Aorta (tissue), 5 donors: ENCODE results near the gene UIMC1. TPM values are rescaled to one million over a fixed set of nuclear protein-coding genes. Genes with fewer than 3 reads are reported as not detected.

ENCODE experiments used
- ATAC-seq: fragments of 200-7000 bp; cut with Tn5 transposase; one replicate; pipeline ENCODE4 v1.9.1; 2022; ENCODE audit warnings: moderate library complexity; ENCODE audit not compliant: low FRiP score
- DNase-seq, 2 donors: peaks; one replicate each; pipeline ENCODE4 v3.0.0-alpha.2; 2020
- H3K27ac ChIP-seq, 2 donors: one replicate each; pipeline ENCODE4 v1.5.1; 2013; ENCODE audit warnings: low read length in 2 of 2, mild to moderate bottlenecking in 2 of 2, moderate library complexity in 2 of 2, control low read depth in 1 of 2, inconsistent platforms in 1 of 2, low read depth in 1 of 2
- H3K27me3 ChIP-seq, 2 donors: one replicate each; pipeline ENCODE4 v1.6.1; 2013; ENCODE audit warnings: control low read depth in 1 of 2, low read length in 1 of 2, mild to moderate bottlenecking in 1 of 2, moderate library complexity in 1 of 2; ENCODE audit not compliant: insufficient read depth in 2 of 2, control insufficient read depth in 1 of 2
- H3K36me3 ChIP-seq, 2 donors: one replicate each; pipeline ENCODE4 v1.6.1; 2013; ENCODE audit warnings: control low read depth in 1 of 2, low read length in 1 of 2, mild to moderate bottlenecking in 1 of 2; ENCODE audit not compliant: insufficient read depth in 2 of 2, control insufficient read depth in 1 of 2
- H3K4me1 ChIP-seq, 2 donors: one replicate each; pipeline ENCODE4 v1.6.1; 2013; ENCODE audit warnings: low read length in 2 of 2, control low read depth in 1 of 2, mild to moderate bottlenecking in 1 of 2, moderate library complexity in 1 of 2; ENCODE audit not compliant: insufficient read depth in 2 of 2, control insufficient read depth in 1 of 2
- H3K4me3 ChIP-seq, 2 donors: one replicate each; pipeline ENCODE4 v1.5.1; 2013; ENCODE audit warnings: low read length in 2 of 2, control low read depth in 1 of 2, mild to moderate bottlenecking in 1 of 2
- H3K9me3 ChIP-seq: one replicate; pipeline ENCODE4 v1.6.1; 2013; ENCODE audit warnings: mild to moderate bottlenecking, low read length; ENCODE audit not compliant: control insufficient read depth
- WGBS, 2 donors: extraction: QIAGEN DNeasy Blood & Tissue Kit; methylation state at CpG; one replicate each; pipeline ENCODE4 v1.1.7; 2013; 5-methylcytosine and 5-hydroxymethylcytosine counted together
- intact Hi-C, 2 donors: fragments of 100-400 bp; cut with DNase I; formaldehyde crosslinking; loops; one replicate each; pipeline versions ENCODE4 v1.14.2 to v1.15.0; 2022
- polyA plus RNA-seq, 2 donors: library from polyadenylated mRNA; stranded (reverse); fragments of 200-250 nt; gene quantifications; one replicate each; pipeline ENCODE4 v1.2.3, GENCODE V29; 2013
- total RNA-seq, 2 donors: library from RNA; stranded (reverse); fragmentation: NEBNext Ultra II Directional; extraction: Animal tissue kit (Norgen Biotek cat#: 25700); gene quantifications; one replicate each; pipeline ENCODE4 v1.2.1, GENCODE V29; 2021
- donor health status: healthy with polysubstance abuse.
- donor health status: Bipolar disorder and iron deficiency.
- donor health status: DM: no; HTN: no; CAD: no.
- donor health status: DM: no; HTN: no; CAD: no.
- donor health status: DM: yes; HTN: yes; CAD: no.

UIMC1 gene
- total and polyA plus RNA-seq, 4 donors = 26.3 to 54.8 (median 44.5) TPM

DNA sequence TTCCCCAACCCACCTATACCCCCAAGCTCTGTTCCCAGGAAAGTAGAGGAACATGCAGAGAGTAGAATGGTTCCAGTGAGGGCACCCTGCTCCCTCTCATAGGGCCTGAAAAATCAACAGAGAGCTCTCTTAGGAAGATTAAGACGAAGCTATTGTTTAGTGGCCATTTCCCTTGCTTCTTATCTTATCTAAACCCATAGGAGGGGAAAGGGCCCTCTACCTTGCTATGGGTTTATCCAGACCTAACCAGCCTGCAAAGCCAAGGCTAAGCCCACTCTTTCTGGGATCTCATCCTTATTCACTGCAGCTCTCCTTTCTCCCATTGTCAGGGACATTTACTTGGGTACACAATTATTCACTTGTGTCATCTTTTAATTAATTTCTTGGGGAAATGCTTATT, 68.1 kb downstream of the UIMC1 start:
- no peak overlapping the region for H3K27ac ChIP-seq
- DNase-seq (no peak), ATAC-seq (no peak)
- H3K4me3 ChIP-seq = no peak overlapping the region
- intact Hi-C loops = no loop called here
- no peaks in the 10 kb centered on the region for H3K9me3 ChIP-seq
- no peaks in the 10 kb centered on the region for H3K27me3 ChIP-seq
- 76 to 81% methylated on average over 1 of the region's 1 CpG for WGBS, 2 donors
- H3K4me1 ChIP-seq = no peaks in the 10 kb centered on the region
- peaks cover 0 to 4% of the 10 kb centered on the region in 2 donors for H3K36me3 ChIP-seq

- Histone ChIP-seq H3K27ac (no peak overlapping the region), H3K36me3 (peaks cover 0 to 5% of the 10 kb centered on the region in 2 donors), H3K4me3 (no peak overlapping the region), H3K4me1 (no peaks in the 10 kb centered on the region), H3K9me3 (no peaks in the 10 kb centered on the region), H3K27me3 (no peaks in the 10 kb centered on the region)
- 47 to 84% methylated on average over 1 of the region's 1 CpG for WGBS, 2 donors
- ATAC-seq (no peak), DNase-seq (no peak)
- intact Hi-C loops = no loop called here
Measured at GRCh38 chr5:176935017-176935416, 71.6 kb downstream of the UIMC1 start.

DNA sequence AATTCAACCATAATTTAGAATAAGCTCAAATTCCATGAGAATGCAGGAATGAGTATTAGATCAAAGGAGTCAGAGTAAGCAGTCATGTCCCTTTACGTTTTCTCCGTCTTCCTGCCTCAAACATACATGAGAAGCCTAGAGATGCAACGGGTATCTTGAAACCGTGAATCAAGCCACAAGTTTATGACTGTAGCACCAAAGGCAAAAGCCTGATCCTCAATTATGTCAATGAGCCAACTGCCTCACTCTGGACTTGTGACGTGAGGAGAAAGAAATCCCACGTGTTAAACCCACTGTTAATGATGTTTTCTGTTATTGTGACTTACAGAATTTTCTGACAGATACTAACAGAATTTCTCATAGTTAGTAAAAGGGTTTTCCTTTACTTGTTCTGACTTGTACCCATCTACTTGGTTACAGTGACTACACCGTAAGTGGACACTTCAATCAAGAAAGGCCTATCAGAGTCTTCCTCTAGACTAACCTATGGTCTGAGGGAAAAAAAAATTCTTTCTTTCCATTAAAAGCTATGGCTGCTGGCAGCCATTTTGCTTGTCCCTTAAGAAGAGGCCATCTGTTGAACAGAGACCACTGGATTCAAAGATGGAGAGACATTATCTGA, 72.2 kb downstream of the UIMC1 start:
- Histone ChIP-seq H3K27me3 (no peaks in the 10 kb centered on the region), H3K27ac (no peak overlapping the region), H3K36me3 (peaks cover 0 to 3% of the 10 kb centered on the region in 2 donors), H3K9me3 (no peaks in the 10 kb centered on the region), H3K4me1 (no peaks in the 10 kb centered on the region), H3K4me3 (no peak overlapping the region)
- DNase-seq (no peak), ATAC-seq (no peak)
- intact Hi-C loops = no loop called here
- 89 to 90% methylated on average over 7 of the region's 7 CpGs for WGBS, 2 donors

GRCh38 chr5:176929654-176930053, 76.9 kb downstream of the UIMC1 start:
- peaks cover 0 to 3% of the 10 kb centered on the region in 2 donors for H3K36me3 ChIP-seq
- no peak overlapping the region for H3K4me3 ChIP-seq
- H3K27me3 ChIP-seq = no peaks in the 10 kb centered on the region
- DNase-seq (no peak), ATAC-seq (no peak)
- H3K4me1 ChIP-seq = no peaks in the 10 kb centered on the region
- intact Hi-C loops = no loop called here
- no peaks in the 10 kb centered on the region for H3K9me3 ChIP-seq
- H3K27ac ChIP-seq = no peak overlapping the region
- 82 to 91% methylated on average over 1 of the region's 1 CpG for WGBS, 2 donors

DNA sequence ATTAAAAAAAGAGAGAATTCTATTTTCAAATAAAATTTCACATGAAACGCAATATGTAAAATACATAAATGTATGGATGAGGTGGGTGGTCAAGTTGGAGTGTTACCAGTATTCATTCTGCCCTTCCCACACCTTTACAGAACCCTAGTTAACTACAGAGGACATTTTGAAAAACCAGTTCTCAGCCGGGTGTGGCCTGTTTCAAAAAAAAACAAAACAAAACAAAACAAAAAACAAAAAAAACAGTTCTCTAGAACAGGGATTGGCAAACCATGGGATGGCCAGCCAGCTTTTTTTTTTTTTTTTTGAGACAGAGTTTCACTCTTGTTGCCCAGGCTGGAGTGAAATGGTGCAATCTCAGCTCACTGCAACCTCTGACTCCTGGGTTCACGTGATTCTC, 79.0 kb downstream of the UIMC1 start:
- 93 to 94% methylated on average over 3 of the region's 3 CpGs for WGBS, 2 donors

DNA sequence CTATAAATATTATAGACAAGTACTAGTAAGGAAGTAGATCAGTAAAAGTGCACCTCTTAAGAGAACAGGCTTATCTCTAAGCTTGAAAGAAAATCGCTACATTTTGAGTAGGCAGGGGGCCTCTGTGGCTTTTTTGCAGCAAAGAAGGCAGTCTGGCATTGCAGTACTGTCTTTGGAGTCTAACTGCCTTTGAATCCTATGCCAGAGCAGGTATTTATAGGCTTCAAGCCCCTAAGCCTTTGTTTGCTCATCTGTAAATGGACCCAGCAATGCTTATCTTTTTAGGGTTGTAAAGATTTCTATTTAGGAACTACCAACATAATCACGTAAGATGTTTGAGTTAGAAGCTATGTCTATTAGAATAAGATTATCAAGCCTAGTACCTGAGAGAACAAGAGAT, 83.8 kb downstream of the UIMC1 start:
- Histone ChIP-seq H3K4me1 (no peaks in the 10 kb centered on the region), H3K27me3 (no peaks in the 10 kb centered on the region), H3K27ac (no peak overlapping the region), H3K9me3 (no peaks in the 10 kb centered on the region), H3K36me3 (no peaks in the 10 kb centered on the region), H3K4me3 (no peak overlapping the region)
- intact Hi-C loops = no loop called here
- 89 to 93% methylated on average over 2 of the region's 2 CpGs for WGBS, 2 donors
- ATAC-seq = no peak
- no peak for DNase-seq

More for the DNA sequence above, 79.0 kb downstream of the UIMC1 start:
- ATAC-seq (no peak), DNase-seq (no peak)
- H3K4me3 ChIP-seq = no peak overlapping the region
- H3K27me3 ChIP-seq = no peaks in the 10 kb centered on the region
- intact Hi-C loops = no loop called here
- no peaks in the 10 kb centered on the region for H3K9me3 ChIP-seq
- no peaks in the 10 kb centered on the region for H3K4me1 ChIP-seq
- no peak overlapping the region for H3K27ac ChIP-seq
- H3K36me3 ChIP-seq = peaks cover 0 to 3% of the 10 kb centered on the region in 2 donors

GRCh38 chr5:176921714-176922113, 84.9 kb downstream of the UIMC1 start:
- intact Hi-C loops = no loop called here
- no peak overlapping the region for H3K4me3 ChIP-seq
- no peak overlapping the region for H3K27ac ChIP-seq
- WGBS, 2 donors = 73 to 75% methylated on average over 3 of the region's 3 CpGs
- DNase-seq = no peak
- H3K27me3 ChIP-seq = no peaks in the 10 kb centered on the region
- no peaks in the 10 kb centered on the region for H3K9me3 ChIP-seq
- no peaks in the 10 kb centered on the region for H3K36me3 ChIP-seq
- no peak for ATAC-seq
- no peaks in the 10 kb centered on the region for H3K4me1 ChIP-seq

GRCh38 chr5:176918613-176919012, 88.0 kb downstream of the UIMC1 start:
- H3K27ac ChIP-seq = no peak overlapping the region
- H3K36me3 ChIP-seq = no peaks in the 10 kb centered on the region
- no peaks in the 10 kb centered on the region for H3K9me3 ChIP-seq
- H3K27me3 ChIP-seq = no peaks in the 10 kb centered on the region
- DNase-seq = no peak
- ATAC-seq = no peak
- H3K4me3 ChIP-seq = no peak overlapping the region
- H3K4me1 ChIP-seq = no peaks in the 10 kb centered on the region
- WGBS, 2 donors = 92 to 95% methylated on average over 6 of the region's 6 CpGs
- intact Hi-C loops = no loop called here

DNA sequence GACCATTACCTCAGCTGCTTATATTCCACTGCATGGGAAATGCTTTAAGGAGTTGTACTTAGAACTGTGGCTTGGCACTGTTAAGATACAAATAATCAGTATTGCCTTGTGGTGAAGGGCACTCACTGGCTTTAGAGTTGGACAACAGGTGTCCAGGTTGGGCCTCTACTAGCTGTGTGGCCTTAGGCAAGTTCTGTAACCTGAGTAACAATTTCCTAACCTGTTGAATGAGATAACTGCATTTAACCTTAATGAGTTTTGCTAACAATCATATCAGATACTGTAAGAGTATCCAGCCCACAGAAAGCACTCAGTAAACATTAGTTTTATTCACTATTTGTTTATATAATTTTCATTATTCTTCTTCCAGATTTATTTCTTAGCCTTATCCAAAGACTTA, 90.2 kb downstream of the UIMC1 start:
- no peak for DNase-seq
- Histone ChIP-seq H3K27ac (no peak overlapping the region), H3K27me3 (no peaks in the 10 kb centered on the region), H3K9me3 (no peaks in the 10 kb centered on the region), H3K4me1 (no peaks in the 10 kb centered on the region), H3K4me3 (no peak overlapping the region), H3K36me3 (no peaks in the 10 kb centered on the region)
- intact Hi-C loops = no loop called here
- ATAC-seq = no peak
